ENCODE measurements around the gene LRRC70.

DNA sequence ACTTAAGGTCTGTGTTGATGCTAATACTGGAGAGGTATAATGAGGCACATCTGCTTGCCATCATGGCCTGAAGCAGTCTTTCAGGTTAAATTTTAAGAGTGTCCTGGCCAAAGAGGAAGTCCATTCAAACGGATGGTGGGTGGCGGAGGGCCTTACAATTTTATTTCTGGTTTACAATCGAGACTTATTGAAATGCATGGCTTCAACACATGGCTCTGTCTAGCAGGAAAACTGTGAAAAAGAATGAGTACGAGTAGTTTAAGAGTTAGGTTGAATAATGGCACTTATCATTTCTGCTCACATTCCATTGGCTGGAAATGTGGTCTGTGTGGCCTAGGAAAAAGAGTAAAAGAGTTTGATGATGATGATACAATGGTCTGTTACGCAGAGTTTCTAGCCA is 42.1 kb downstream of the LRRC70 start:
- no peak for TF ChIP-seq POLR2AphosphoS5 (IDR thresholded peaks at IDR 0.05)
- no peak for TF ChIP-seq CTCF (IDR thresholded peaks at IDR 0.05 in 8 of 11, conservative IDR thresholded peaks at IDR 0.05 in 3 of 11)
- TF ChIP-seq POLR2A (IDR thresholded peaks at IDR 0.05), result no peak
